Cortex of kidney (tissue), 1 donor: ENCODE data around the gene ENTPD2.
"Not testable (repeated sequence)": the region's sequence is repeated elsewhere in the genome, so short reads cannot be mapped to it uniquely, and the experiment has no call there.

Source experiments
- DNase-seq: peaks from one replicate; lab custom pipeline; 2025; lab: John Stamatoyannopoulos, UW

ENTPD2 gene

DNA sequence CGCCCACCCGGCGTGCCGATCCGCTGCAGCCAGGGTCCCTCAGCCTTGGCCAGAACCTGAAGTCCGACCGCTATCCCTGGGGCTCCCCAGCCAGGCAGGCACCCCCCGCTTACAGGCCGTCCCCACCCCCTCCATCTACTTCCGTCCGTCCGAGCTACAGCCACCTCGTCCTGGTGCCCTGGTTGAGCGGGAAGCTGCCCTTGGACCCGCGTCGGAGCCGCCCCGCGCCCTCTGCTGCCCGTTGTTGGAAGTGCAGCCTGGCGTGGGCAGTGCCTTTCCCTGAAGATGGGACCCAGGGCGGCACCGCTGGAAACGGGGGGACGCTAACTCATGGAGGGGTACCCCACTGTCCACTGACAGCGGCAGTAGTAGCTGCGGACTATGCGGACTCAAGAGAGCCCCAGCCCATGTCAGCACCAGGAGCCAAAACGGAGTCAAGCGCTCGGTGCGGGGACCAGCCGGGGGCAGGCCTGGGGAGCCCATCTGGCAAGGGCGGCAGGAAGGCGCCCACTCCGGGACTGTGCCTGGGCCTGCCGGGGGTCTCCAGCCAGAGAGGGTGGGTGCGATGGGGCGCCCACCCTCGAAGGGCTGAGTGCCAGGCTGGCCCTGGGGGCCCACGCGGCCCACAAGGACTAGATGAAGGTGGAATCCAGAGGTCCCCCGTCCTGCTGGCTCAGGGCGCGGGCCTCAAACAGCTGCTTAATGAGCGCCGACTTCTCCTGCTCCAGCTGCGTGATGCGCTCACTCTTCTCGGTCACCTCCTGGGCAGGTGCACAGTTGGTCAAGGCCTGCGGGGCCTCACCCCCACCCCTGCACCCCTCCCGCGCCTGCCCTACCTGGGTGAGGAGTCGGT is 10.4 kb upstream of the ENTPD2 start:
- DNase-seq, result no peak

DNA sequence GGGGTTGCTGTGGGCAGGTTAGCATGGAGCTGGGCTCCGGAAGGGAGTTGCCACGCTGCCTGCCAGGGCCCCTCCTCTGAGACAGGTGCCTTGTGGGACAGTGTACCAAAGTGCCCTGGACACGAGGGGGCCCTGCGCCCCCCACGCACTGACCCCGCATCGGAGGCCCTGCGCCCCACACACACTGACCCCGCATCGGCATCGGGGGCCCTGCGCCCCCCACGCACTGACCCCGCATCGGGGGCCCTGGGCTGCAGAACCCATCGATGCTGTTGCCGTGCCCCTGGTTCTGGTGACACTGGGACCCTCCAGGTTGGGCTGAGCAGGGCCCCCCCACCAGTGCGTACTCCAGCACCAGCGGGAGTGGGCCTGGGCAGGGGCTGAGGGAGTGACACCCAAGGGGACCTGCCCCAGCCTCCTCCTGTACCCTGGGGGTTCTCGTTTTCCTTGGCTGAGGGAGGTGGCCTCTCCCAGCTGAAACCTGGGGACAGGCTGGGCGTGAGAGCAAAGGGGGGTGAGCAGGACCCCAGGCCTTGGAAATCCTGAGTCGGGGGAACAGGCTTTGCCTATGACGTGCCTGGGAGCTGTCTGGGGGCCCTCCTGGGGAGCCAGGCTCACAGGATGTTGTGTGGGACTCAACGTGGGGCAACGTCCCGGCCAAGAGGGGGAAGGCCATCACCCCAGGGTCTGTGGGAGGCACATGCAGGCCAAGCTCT is 9.6 kb upstream of the ENTPD2 start:
- DNase-seq, result no peak

DNA sequence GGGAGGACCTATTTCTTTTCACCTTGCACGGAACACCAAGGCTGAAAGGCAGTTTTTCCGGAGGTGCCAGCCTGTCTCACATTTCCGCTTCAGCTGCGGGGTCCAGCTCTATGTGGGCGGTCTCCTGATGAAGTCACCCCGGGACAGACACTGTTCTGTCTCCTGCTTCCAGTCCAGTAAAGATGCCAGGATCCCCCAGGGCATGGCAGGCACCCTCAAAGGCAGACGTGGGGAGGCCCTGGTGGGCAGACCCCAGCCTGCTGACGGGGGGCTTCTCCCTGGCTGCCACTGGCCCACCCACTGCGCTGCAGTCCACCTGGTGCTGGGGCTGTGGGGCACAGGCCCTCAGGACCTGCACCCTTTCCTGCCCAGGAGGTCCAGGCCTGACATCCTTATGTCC is 8.9 kb upstream of the ENTPD2 start:
- not testable (repeated sequence) for DNase-seq

DNA sequence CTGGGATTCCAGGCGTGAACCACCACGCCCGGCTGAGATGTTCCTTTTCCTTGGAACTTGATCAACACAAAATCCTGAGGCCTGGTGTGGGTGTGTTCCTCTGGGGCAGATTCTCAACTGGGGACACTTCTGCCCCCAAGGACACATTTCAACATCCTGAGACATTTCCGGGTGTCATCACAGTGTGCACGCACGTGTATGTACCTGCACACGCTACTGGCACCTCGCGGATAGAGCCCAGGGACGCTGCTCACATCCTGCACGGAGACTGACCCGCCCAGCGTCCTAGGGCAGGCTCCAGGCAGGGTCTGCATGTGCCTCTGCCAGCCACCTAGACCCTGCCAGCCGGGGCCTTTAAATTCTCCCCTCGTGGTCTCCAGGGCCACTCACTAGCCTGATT is 8.5 kb upstream of the ENTPD2 start:
- no peak for DNase-seq

DNA sequence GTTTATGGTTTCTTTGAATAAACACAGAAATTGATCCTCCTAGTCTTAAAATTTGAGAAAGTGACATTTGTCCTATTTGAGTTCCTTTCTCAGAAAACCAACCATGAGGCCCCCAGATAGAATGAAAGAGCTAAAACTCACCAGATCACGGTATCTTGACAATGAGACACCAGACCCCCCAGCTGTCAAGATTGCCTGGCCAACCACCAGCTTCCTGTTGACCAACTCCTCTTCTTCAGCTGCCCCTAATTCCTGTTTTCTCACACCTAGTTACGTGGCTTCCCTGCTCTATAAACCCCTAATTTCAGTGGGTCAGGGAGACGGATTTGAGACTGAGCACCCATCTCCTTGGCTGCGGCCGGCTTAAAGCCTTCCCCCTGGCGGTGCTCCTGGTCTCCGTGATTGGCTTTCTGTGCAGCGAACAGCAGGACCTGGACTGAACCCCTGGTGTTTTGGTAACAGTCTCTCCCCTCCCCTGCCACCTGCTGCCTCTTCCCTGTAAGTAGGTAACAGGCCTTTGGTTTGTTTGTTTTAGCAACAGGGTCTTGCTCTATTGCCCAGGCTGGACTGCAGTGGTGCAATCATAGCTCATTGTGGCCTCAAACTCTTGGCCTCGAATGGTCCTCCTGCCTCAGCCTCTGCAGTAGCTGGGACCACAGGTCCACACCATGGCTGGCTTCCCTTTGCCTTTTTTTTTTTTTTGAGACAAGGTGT is 4.8 kb upstream of the ENTPD2 start:
- no peak for DNase-seq

DNA sequence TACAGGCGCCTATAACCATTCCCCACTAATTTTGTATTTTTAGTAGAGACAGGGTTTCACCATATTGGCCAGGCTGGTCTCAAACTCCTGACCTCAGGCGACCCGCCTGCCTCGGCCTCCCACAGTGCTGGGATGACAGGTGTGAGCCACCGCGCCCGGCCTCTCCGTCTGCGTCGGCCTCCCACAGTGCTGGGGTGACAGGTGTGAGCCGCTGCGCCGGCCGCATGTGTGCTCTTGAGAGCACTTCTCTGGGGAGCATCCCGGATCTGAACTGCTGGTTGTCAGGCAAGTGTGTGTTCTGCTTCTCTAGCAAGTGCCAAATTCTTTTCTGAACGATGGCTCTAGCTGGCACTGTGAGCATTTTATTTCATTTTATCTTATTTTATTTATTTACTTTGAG is 3.7 kb upstream of the ENTPD2 start:
- no peak for DNase-seq

DNA sequence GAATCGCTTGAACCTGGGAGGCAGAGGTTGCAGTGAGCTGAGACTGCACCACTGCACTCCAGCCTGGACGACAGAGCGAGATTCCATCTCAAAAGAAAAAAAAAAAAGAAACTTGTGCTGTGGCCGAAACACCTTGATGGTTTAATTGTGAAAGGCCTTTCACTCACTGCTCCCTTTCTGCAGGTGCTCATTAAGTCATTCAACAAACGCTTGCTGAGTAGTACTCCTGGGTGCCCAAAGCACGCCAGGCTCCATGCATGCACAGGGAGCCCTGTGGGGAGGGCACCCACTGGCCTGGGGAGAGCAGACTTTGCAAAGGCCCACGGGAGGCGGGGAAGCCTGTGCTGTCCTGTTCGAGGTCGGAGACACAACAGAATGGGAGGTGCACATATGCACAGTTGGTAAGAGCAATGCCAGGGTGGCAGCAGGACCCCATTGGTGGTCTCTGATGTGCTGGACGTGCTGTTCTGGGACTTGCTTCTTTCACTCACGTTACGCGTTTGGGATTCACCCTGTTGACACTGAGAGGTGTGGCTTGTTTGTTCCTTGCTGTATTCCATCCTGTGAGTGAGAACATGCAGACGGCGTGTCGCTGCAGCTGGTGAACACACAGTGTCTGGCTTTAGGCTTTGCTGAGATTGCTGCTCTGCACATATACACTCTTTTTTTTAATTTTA is 3.0 kb upstream of the ENTPD2 start:
- no peak for DNase-seq

DNA sequence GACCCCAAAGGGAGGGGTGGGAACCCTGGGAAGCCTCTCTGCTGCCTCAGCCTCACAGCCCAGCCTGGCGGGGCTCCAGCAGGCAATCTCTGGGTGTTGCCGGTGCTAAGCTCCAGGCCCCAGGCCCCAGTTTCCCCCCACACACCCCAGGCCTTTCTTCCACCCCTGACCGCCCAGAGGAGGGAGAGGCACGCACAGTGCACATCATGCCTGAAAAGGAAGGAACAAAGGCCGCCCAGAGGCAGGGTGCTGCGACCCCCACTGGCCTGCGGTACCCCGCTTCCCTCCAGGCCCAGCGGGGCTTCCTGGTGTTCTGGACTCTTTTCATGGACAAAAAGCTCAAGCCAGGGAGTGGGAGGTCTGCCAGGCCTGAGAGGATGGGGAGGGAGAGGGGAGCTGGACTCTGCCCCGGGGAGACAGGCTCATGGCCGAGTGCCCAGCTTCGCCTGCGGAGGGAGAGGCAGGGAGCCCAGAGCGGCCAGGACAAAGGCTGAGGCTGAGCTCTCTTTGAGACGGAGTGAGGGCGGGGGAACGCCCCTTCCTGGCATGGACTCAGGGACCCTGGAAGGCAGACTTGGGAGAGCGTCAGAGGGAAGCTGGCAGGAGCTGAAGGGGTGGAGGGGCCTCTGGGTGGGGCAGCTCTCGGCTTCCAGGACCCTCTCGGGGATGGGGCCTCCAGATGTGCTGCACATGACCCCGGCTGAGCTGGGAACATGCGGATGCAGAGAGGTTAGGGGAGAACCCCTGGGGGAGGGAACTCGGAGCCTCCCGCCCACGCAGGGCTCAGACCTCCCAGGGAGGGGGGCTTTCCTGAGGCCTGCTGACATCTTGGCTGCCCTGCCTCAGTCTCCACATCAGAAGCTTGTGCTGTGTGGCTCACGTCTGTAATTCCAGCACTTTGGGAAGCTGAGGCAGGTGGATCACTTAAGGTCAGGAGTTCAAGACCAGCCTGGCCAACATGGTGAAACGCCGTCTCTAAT is 1.8 kb upstream of the ENTPD2 start:
- no peak for DNase-seq

DNA sequence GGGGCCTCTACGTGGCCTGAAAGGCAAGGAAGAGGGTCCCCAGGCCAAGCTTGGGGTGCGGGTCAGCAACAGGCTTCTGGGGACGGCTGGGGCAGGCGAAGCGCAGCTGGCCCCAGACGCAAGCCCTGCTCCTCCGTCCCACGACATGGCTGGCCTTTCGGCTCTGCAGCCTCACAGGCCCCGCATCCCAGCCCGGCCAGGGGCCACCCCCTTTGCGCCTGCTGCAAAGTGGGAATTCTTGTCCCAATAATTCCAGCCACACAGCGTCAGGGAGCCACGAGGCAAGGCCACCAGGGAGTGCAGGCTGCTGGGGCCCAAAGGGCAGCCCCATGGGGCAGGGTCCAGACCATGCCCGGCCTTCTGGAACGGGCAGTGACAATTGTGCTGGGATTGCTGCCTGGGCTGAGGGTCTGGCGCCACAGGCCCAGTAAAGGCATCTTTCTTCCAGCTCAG is 1.1 kb upstream of the ENTPD2 start:
- DNase-seq, result no peak

DNA sequence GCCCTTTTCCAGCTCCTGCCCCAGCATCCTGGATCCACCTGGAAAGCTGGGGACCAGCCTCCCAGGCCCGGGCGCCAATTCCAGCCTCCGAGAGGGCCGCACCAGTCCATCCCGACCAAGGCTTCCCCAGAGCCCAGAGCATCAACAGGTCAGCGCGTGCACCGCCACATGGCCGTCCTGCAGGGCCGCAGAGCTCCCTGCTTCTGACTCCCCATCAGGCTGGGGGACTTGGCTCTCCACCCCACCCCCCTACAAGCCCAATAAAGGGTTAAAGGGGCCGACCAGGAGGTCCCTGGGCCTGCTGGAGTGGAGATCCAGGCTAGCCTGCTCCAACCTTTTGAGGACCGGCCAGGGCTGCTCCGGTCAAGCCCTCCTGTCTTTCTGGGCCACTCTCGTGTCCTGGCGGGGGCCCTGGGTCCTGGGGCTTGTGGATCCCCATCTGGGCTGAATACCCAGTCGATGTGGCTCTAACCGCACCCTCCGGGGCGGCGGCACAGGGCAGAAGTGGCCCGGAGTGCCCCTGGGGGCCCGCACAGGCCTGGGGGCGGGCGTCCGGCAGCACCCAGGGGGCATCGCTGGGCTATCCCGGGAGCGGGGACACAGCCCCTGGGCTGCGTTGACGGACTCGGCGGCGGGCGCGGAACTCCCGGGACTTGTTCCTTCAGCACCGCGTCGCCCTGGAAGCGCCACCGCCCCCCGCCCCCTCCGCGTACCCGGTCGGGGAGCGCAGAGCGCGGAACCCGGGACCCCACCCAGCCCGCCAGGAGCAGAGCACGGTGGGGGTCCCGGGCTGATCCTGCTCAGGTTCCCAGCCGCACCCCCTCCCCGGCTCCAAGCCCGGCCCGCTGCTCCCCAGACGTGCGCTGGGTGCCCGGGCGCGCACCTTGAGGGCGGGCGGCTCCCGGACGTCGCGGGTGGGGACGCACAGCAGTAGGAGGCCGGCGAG is 590 bp downstream of the ENTPD2 start:
- DNase-seq, result no peak

DNA sequence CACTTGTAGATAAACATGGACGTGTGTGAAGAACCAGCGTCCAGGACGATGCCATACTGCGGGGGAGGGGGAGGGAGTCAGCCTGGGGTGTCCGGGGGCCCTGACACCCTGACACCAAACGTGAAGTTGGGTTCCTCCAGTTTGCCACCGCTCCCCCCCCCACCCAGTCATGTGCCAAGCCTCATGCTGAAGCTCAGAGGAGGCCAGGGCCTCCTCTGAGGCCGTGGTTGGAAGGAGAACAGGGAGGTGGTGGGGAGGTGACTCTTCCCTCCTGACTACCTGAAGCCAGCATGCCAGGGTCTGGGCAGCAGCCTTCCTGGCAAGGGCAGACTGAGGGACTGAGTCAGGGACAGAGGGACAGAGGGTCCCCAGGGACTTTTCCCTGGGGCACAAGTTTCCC is 1.6 kb downstream of the ENTPD2 start:
- DNase-seq, result no peak

DNA sequence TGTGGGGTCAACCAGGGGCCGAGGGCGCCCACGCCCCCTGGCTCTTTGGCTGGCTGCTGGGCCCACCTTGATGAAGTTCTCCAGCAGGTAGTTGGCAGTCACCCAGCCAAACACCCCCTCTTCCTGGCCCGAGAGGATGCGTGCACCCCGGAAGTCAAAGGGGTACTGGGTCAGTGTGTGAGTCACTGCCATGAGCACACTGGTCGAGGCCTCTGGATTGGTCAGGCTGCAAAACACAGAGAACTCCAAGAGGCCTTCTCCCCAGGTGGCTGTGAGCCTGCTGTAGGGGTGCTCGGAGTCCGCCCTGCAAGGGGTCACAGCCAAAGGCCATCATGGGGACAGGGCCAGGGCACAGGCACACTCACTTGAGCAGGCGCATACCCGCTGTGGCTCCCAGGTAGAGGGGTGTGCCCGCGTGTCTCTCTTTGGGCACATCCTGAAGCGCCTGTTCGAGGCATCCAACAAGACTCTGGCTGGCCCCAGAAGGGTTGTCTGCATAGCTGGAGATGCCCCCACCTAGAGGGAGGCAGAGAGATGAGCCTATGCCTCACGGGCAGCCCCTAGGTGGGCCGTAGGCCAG is 2.6 kb downstream of the ENTPD2 start:
- DNase-seq, result no peak

DNA sequence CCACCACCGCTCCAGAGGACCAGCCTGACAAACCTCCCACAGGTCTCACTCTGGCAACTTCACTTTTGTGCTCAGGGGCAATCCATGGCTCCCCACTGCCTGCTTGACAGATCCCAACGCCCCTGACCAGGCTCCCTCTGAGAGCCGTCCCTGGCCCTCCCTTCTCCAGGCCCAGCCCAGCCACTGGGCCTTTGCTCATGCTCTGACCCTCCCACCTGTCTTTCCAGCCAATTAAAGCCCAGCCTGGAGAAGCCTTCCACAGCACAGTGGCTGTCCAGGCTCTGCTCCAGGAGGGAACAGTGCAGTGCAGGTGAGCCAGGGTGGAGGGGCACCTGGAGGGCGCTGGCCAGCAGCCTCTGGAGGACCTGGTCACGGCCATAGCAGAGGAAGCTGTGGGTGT is 3.3 kb downstream of the ENTPD2 start:
- DNase-seq, result no peak

DNA sequence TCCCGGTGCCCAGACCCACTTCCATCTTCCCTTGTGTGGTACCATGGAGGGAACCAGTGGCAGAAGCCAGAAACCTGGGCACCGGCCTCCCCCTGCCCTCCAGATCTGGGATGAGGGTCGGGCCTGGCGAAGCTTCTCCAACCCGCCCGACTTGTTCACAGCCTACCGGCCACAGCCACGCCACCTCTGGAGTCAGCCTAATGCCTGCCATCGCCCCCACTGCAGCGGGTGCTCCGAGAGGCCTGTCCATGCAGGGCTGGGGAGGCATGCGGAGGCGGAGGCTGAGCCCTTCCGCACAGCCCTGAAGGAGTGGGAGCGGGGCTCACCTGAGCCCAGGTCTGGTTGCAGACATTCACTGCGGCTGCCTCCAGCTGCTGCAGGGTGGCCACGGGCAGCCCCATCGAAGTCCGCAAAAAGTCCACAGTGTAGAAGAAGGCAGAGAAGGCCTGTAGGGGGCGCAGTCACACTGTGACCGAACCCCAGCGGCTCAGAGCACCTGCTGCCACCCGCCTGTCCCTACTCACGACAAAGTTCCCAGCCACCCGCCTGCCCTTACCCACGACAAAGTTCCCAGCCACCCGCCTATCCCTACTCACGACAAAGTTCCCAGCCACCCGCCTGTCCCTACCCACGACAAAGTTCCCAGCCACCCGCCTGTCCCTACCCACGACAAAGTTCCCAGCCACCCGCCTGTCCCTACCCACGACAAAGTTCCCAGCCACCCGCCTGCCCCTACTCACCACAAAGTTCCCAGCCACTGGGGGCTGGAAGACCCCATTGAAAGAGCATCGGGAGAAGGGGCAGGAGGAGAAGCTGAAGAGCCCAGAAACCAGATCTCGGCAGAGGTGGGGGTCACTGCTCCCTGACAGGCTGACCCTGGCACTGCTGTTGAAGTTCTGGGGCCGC is 4.1 kb downstream of the ENTPD2 start:
- DNase-seq, result no peak

DNA sequence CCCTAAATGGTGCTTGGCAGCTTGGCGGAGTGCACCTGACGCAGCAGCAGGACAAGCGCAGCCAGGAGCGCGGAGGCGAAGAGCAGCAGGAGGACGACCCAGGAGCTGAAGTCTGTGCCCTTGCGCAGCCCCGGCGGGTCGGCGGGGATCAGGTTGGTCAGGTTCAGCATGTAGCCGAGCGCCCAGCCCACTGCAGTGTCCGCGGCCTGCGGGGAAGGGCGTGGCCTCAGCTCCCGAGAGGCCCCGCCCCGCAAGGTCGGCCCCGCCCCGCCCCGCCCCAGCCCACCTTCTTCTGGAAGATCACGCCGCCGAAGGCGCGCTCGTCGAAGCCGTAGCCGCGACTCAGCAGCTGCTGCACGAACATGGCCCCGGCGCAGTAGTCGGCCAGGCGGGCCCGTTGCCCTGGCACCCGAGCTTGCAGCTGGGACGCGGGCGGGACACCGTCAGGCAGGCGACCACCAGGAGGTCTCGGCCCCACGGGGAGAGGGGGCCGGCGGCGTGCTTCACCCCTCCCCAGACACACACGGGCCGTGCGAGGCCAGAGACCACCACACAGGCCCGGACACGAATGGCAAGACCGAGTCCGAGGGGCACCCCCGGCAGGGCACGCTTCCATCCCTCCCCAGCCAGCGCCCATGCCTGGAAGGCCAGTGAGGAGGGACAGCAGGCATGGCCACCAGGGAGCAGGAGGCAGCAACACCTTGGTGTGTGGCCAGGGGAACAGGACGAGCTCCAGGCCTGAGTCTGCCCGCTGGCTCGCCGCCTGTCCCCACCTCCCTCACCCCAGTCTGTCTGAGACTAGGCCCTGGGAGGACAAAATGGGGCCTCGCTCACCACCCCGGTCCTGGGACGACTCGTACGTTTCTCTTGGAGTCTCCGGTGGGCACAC is 5.0 kb downstream of the ENTPD2 start:
- DNase-seq, result no peak

DNA sequence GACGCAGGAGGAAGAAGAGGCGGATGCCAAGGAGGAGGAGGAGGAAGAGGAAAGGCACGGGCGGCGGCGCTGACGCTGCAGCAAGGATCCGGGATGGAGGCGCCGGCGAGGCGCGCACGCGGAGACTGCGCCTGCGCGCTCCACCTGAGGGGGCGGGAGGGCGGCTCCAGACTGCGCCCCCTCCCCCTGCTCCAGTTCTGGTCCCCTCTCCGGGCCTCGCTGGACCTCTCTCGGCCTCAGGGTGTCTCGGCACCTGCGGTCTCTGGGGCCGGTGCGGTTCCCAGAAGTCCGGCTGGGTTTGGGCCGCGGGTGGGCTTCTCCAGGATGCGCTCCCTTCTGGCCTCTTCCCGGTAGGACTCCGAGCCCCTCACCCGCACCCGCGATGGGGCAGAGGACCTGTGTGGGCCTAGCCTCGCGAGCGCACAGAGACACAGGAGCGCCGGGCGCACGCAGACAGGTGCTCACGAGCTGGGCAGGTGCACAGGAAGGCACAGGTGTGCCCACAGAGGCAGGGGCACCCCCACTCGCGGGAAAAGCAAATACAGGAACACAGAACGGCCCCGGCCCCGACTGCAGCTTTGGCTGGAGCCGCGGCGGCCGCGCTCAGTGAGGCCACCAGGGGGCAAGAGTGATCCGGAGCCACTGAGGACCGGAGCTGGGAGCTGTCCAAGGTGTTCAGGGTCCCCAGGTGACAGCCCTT is 7.6 kb downstream of the ENTPD2 start, which contains the start of gene NPDC1:
TSS of gene NPDC1 (minus strand) at position 90 of the 700 bp plus-strand sequence. CDS start 188 bp downstream, outside the sequence.
- no peak for DNase-seq
